ENCODE data around the gene MGP.

The MGP gene

DNA sequence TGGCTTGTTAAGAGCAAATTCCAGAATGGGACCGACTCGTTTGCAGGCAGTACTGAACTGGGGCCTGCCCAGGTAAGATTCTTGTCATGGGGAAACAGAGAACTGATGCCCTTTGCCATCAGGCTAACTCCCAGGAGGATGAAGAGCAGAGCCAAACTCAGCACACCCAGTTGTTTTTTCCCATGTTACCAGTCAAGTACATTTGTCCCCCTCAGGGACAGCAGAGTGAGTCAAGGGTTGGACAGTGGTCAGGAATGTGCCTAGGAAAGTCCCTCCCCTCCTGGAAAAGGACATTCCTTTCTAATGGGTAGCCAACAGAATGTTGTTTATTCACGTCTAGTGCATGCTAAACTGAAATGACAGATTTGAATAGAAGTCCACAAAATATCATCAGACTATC lies 43.9 kb downstream of the MGP start:
- in situ Hi-C loops (cut with HindIII; ENCODE audit: low pct_ligation_motif_present, low pct_unique_long_range_greater_than_20kb, low sequenced_read_pairs) = no loop called here
- peak; percentile 67 for DNase-seq

- in situ Hi-C loops (cut with HindIII; ENCODE audit: low pct_ligation_motif_present, low pct_unique_long_range_greater_than_20kb, low sequenced_read_pairs) = no loop called here
- DNase-seq = no peak
These were observed 45.0 kb downstream of the MGP start for GRCh38 chr12:14840616-14841015.

GRCh38 chr12:14839262-14839661 lies 46.4 kb downstream of the MGP start:
- in situ Hi-C loops (cut with HindIII; ENCODE audit: low pct_ligation_motif_present, low pct_unique_long_range_greater_than_20kb, low sequenced_read_pairs) = no loop called here
- no peak for DNase-seq

DNA sequence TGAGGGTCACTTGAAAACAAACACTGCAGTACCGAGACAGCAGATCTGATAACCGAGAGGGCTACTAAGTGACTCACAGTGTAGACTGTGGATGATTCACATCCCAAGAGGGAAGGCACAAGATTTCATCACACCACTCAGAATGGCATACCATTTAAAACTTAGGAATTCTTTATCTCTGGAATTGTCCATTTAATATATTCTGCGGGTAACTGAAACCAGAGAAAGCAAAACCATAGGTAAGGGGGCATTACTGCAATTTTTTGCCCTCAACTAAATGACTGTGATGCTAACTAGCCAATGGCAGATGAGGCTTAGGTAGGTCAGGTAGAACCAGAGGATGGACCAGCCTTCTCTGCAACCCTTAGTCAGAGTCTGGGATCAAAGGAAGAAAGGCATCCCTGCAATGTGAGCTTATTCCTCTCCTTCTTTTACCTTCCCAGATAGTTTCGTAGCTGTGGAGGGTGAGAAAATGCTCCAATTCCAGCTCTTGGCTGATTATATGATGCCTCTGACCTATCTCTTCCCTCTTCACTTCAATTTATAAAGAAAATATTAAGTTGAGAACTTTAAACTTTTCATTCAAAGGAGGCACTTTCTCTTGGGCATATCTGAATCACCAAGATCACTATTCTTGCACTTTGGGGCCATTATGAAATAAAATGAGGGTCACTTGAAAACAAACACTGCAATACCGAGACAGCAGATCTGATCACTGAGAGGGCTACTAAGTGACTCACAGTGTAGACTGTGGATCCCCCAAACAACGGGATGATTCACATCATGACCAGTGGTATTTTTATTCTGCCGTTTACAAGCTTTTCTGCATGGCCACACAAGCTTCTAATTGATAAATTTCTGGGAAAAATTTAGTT lies 49.1 kb downstream of the MGP start:
- peak; percentile 93 for DNase-seq
- in situ Hi-C loops (cut with HindIII; ENCODE audit: low pct_ligation_motif_present, low pct_unique_long_range_greater_than_20kb, low sequenced_read_pairs) = no loop called here

DNA sequence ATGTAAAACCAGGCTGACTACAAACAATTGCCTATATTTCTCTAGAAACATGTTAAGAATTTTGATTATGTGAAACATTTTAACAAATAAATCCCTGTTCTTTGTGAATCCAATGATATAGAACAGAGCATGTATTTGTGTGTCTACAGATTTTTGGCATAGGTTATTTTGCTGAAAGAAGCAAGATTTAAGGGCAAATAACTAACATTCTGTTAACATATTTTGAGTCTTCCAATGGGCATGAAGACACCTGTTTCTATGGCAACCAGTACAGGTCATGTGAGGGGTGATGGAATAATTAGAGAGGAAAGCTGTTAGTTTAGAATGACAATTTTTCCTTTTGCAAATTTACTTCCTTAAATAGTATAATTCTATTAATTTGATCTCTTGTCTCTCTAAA lies 51.1 kb downstream of the MGP start:
- DNase-seq = no peak
- in situ Hi-C loops (cut with HindIII; ENCODE audit: low pct_ligation_motif_present, low pct_unique_long_range_greater_than_20kb, low sequenced_read_pairs) = no loop called here

- in situ Hi-C loops (cut with HindIII; ENCODE audit: low pct_ligation_motif_present, low pct_unique_long_range_greater_than_20kb, low sequenced_read_pairs) = no loop called here
- DNase-seq = no peak
These were observed 51.7 kb downstream of the MGP start for GRCh38 chr12:14833952-14834351.

GRCh38 chr12:14833336-14833735 lies 52.3 kb downstream of the MGP start:
- no peak for DNase-seq
- in situ Hi-C loops (cut with HindIII; ENCODE audit: low pct_ligation_motif_present, low pct_unique_long_range_greater_than_20kb, low sequenced_read_pairs) = no loop called here

All from ACHN (cell line).